ENCODE measurements around the gene TRAIP.

GRCh38 chr3:49903451-49904424 lies 47.4 kb upstream of the TRAIP start, which contains the start of gene MST1R:
- TF ChIP-seq CTCF (IDR thresholded peaks at IDR 0.05) (peak in 1 of 4 experiments; percentile 33), POLR2A (IDR thresholded peaks at IDR 0.05) (peak; percentile 76), POLR2AphosphoS5 (IDR thresholded peaks at IDR 0.05) (peak; percentile 60)

Data from prostate gland (tissue), 2 donors.